Suprapubic skin (tissue), 3 donors: ENCODE measurements around the gene KLK3.

ENCODE experiments used
- CTCF ChIP-seq, 2 donors: fragments of 200-600 bp in 1 of 2; fragments of 450-650 bp in 1 of 2; sonication (generic) in 1 of 2; IDR thresholded peaks; one replicate each; pipeline ENCODE4 v1.5.1; 2016 to 2019; ENCODE audit warnings: antibody characterized with exemption in 2 of 2, mild to moderate bottlenecking in 1 of 2, moderate library complexity in 1 of 2
- POLR2AphosphoS5 ChIP-seq, 3 donors: sonication (generic); formaldehyde crosslinking; IDR thresholded peaks; one replicate each; pipeline ENCODE4 v1.6.1; 2017; ENCODE audit warnings: antibody characterized with exemption in 3 of 3

GRCh38 chr19:50897612-50898011 is 42.9 kb downstream of the KLK3 start:
- TF ChIP-seq CTCF (IDR thresholded peaks at IDR 0.05) = no peak
- TF ChIP-seq POLR2AphosphoS5 (IDR thresholded peaks at IDR 0.05) = no peak
